G401 (cell line): Measurements from ENCODE around the gene PPT2. TPM values are rescaled to one million over a fixed set of nuclear protein-coding genes. Genes with fewer than 3 reads are reported as not detected.
A peak's percentile ranks its signal among the peaks of the same experiment; 100 is the strongest.
"Not testable (repeated sequence)": the region's sequence is repeated elsewhere in the genome, so short reads cannot be mapped to it uniquely, and the experiment has no call there.

Experiments used
- DNase-seq: peaks from one replicate; pipeline ENCODE4 v3.0.0-alpha.2; 2015; ENCODE audit warnings: low spot score
- in situ Hi-C: cut with HindIII; loops from 2 replicates; pipeline ENCODE4 v1.10.0; 2016; ENCODE audit warnings: low sequenced_read_pairs, mixed read lengths
- total RNA-seq: library from RNA; depleted of rRNA; stranded (reverse); fragments of >200 nt; shearing (Covaris generic); gene quantifications from 2 replicates; pipeline ENCODE4 v1.2.3, GENCODE V29; 2014

Gene PPT2
- total RNA-seq, 1 experiment from 2014 or later, result 38.5 TPM

GRCh38 chr6:32184084-32184640, 30.2 kb downstream of the PPT2 start, which contains the start of gene AGER:
Gene AGER (minus strand): TSS chr6:32184253. CDS start chr6:32184222, 31 bp downstream.
- in situ Hi-C loops, result loop anchor here (5.0 kb wide), 1 partner anchor 57 kb away; the partner anchor contains the start of gene ATF6B
- no peak for DNase-seq

- DNase-seq, result peak; percentile 76
- in situ Hi-C loops, result not testable (repeated sequence)
Observed at GRCh38 chr6:32185681-32186131, 31.8 kb downstream of the PPT2 start.

GRCh38 chr6:32186151-32186840, 32.4 kb downstream of the PPT2 start:
- in situ Hi-C loops, DNase-seq: not testable (repeated sequence)

- in situ Hi-C loops, result no loop called here
- no peak for DNase-seq
Observed at GRCh38 chr6:32187009-32187709, 33.2 kb downstream of the PPT2 start.

GRCh38 chr6:32187725-32188380, 33.9 kb downstream of the PPT2 start:
- DNase-seq, in situ Hi-C loops: not testable (repeated sequence)

- in situ Hi-C loops, result no loop called here
- DNase-seq, result no peak
Observed at GRCh38 chr6:32188381-32189068, 34.6 kb downstream of the PPT2 start.

GRCh38 chr6:32189069-32189741, 35.3 kb downstream of the PPT2 start:
- DNase-seq, result peak; percentile 23
- in situ Hi-C loops, result no loop called here

- in situ Hi-C loops, result no loop called here
- DNase-seq, result no peak
Observed at GRCh38 chr6:32189742-32190053, 35.8 kb downstream of the PPT2 start.

GRCh38 chr6:32190054-32190851, 36.3 kb downstream of the PPT2 start, which contains the start of gene PBX2:
Gene PBX2 (minus strand): TSS chr6:32190202. CDS start chr6:32189915, 287 bp downstream.
- peak; percentile 97 for DNase-seq
- in situ Hi-C loops, result no loop called here

GRCh38 chr6:32190911-32191677, 37.2 kb downstream of the PPT2 start:
- no peak for DNase-seq
- in situ Hi-C loops, result no loop called here

- DNase-seq, result no peak
- in situ Hi-C loops, result no loop called here
Observed at GRCh38 chr6:32191696-32192607, 38.0 kb downstream of the PPT2 start.

- DNase-seq, result no peak
- in situ Hi-C loops, result no loop called here
Observed at GRCh38 chr6:32192608-32193039, 38.7 kb downstream of the PPT2 start, which contains the start of gene GPSM3. Gene GPSM3 (minus strand): TSS chr6:32192643. CDS start chr6:32192513, 130 bp downstream.

GRCh38 chr6:32193096-32193495, 39.2 kb downstream of the PPT2 start:
- in situ Hi-C loops, DNase-seq: not testable (repeated sequence)

- no peak for DNase-seq
- in situ Hi-C loops, result no loop called here
Observed at GRCh38 chr6:32194388-32194787, 40.4 kb downstream of the PPT2 start.

- in situ Hi-C loops, result no loop called here
- peak; percentile 64 for DNase-seq
Observed at GRCh38 chr6:32194825-32195651, 41.1 kb downstream of the PPT2 start.
